ENCODE data around the gene KIAA0930.

KIAA0930 gene

DNA sequence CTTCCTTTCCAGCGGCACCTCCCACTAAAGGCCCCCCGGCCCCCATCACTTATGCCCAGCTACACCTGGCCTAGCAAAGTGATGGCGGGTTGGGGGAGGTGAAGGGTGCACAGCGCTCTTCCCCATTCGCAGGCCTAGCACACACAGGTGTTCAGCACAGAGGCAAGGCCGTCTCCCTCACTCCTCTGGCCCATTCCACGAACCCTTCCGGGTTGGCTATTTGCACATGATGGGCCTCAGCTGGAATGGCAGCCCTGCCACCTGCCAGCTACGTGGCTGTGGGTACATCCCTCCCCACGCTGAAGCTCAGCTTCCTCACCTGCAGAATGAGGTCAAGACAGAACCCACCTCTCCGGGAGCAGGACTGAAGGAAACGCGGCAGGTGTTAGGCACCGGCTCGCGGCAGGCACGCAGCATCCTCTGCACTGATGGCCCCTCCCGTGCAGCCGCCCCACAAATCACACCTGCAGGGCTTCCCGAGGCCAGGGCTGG lies 4.8 kb downstream of the KIAA0930 start:
- DNase-seq = no peak

DNA sequence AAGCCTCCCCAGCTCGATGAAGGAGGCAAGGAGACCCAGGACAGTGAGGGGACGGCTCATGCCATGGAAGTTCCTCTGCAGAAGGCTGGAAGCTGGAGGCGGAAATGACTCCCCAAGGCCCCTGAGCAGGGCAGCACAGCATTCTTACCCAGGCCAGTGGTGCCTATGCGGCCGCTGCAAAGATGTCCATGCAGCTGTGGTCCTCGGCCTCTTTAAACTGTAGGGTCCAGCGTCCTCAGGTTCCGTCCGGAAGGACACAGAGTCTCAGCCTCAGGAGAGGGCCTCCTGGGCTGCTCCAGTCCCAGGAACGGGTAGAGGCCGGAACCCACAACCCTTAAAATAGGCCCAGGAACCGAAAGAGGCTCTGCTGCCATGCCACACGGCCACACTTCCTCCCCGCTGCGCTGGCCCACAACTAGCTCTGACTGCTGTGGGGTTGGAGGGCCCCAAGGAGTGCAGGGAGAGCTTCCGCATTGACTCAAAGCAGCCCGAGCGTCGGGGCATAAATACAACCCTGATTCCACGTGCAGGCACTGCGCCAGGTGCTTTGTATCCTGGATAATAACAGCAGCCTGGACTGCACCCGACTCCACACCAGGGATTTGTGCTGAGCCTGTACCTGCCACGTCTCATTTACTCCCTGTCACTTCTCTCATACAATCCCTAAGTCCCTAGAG lies 5.5 kb downstream of the KIAA0930 start:
- DNase-seq = peak; percentile 19

DNA sequence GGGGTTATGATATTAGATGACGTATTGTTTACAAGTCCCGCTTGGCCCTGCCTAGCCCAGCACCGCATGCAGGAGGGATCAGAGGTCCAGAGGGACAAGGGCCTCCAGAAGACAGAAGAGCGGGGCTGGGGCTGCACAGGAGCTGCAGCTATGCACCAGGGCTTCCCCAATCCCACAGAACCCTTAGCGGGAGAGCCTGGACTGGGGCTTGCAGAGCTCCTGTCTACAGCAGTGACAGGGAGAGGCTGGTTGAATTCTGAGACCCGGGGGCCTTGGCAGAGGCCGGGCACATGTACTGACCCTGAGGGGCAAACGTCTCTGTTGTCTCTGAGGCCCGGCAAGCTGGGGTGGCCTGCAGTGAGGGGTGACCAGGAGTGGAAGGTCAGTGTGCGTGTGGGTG lies 6.9 kb downstream of the KIAA0930 start:
- no peak for DNase-seq

- DNase-seq = no peak
Measured at GRCh38 chr22:45233386-45233785, 7.3 kb downstream of the KIAA0930 start.

GRCh38 chr22:45231293-45231692 lies 9.4 kb downstream of the KIAA0930 start:
- DNase-seq = no peak

- DNase-seq = no peak
Measured at GRCh38 chr22:45230026-45230721, 10.5 kb downstream of the KIAA0930 start.

DNA sequence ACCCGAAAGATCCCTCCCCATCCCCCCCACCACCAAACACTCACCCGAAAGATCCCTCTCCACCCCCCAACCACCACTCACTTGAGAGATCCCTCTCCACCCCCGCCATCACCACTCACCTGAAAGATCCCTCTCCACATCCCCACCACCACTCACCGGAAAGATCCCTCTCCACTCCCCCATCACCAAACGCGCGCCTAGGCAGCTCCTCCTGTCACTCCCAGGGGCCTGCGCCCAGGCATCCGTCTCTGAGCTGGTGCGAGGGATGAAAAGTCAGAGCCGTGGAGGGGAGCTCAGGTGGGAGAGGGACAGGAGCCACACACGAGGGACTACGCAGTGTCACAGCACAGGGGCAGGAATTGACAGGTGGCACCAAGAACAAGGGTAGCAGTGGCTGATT lies 11.5 kb downstream of the KIAA0930 start:
- DNase-seq = no peak

GRCh38 chr22:45228401-45228754 lies 12.3 kb downstream of the KIAA0930 start:
- no peak for DNase-seq

GRCh38 chr22:45227645-45228400 lies 12.9 kb downstream of the KIAA0930 start:
- DNase-seq = no peak

DNA sequence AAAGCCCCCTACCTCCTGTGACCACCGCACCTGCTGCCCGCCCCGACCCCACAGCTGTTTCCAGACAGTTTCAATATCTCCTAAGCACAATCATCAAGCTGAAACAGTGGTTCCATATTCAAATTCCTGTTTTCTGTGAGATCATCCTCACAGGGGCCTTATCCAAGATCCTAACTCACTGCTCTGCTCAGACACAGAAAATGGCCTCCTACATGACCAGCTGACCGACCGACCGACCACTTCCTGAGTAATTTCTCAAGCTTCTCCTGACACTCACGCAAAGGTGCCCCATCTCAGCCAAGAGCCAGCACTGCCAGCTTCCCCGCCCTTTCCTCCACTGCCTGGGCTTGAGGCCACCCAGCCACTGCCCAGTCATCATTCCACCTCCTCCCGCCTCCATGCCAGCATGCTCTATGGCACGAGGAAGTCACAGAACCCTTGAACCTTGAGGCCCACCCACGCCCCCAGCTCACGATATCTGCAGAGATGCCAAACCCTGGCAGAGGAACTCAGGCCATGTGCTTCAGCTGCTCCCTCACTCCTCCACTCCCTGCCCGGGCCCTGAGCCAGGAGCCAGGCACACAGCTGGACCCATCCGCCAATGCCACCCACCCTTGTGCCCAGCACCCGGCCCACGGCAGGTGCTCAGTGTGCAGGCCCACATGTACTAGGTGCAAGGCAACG lies 14.0 kb downstream of the KIAA0930 start:
- DNase-seq = no peak

DNA sequence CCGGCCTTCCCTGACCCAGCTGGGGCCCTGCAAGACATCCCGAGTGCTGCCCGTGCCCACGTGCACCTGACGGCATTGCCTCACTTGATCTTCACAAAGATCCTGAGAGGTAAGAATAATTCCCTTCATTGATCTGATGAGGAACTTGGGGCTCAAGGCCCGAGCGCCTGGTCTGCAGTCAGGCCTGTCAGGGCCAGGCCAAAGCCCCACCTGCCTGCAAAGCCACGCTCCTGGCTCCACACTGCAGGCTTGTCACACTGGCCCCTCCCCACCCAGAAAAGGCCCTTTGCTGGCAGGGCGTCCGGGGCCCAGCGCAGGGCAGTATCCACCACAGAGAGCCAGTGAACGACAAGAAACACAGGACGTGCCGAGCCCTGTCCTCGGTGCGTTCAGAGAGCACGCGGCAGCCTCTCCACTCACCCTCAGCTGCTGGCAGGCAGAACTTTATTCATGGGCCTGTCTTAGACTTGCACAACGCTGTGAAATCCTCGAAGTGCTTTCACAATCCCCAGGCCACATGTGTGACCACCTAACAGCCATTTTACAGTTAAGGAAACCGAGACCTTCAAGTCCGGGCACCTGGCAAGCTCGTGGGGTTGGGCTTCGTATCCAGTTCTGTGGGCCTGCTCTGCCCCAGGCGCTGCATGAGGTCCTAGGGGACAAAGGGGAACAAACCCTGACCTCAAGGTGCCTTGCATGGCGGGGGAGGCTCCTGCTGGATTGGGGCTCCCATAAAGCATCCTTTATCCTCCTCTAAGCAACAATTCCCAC lies 14.8 kb downstream of the KIAA0930 start:
- DNase-seq = no peak

DNA sequence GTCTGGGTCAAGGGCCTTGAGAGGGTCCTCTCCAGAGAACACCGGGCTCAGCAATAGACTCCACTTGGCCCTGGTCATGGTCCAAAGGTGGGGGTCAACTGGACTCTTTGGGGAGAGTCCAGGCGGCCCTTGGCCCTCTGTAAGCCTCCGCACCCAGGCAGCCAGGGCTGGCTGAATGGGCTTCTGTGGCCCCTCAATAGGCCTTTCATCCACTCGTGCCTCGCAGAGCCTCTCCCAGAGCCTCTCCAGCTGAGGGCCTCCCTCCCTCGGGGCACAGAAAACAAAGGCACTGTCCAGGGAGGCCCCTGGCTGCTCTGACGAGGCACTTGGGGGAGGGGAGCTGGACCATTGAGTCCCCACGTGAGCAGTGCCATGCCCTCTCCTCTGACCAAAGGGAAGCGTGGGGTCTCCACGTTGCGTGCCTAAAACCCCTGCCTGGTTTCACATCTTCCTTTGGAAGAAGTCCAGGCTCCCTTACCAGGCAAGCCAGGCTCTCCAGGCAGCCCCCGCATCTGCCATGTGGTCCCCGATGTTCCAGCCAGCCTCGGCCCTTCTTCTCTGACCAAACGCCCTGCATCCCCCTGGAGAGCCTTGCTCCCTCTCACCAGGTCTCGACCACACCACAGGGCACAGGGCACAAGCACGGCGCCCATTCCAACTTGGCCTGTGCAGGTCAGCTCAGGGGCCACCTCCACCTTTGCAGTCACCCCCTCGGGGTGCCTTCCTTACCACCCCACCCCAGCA lies 15.5 kb downstream of the KIAA0930 start:
- no peak for DNase-seq

- DNase-seq = no peak
Measured at GRCh38 chr22:45224331-45224730, 16.4 kb downstream of the KIAA0930 start.

- DNase-seq = no peak
Measured at GRCh38 chr22:45223304-45224117, 17.2 kb downstream of the KIAA0930 start.

GRCh38 chr22:45221201-45221600 lies 19.5 kb downstream of the KIAA0930 start:
- no peak for DNase-seq

DNA sequence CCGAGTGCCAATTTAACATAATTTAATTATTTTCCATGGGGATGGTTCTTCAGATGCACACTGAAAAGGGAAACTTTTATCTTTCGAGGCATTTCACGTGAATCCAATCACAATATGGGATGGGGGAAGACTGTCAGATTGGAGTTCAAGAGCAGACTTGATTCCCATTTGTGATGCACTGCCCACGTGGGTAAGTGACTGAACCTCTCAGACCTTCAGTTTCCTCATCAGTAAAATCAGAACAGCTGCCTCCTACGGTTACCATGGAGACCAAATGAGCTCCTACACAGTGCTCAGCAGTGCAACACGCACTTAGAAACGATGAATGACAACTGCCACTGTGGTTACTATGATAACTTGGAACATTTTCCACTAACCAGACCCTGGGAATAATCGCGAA lies 21.7 kb downstream of the KIAA0930 start:
- DNase-seq = no peak

DNA sequence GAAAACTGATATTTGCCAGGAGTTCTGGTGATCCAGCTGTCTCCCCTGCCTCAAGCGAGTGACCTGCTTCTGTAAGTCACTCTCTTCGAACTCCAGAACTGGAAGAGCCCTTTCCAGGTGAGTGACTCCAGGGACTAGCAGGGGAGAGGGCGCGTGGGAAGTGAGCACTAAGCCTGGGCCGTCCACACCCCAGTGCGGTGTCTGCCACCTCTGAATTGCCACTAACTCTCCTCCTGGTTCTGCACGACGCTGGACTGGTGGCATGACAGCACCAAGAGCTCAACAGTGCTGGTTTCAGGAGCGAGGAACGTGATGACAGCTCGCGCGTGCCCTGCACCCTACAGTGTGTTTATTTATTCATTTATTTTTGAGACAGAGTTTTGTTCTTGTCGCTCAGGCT lies 22.9 kb downstream of the KIAA0930 start:
- no peak for DNase-seq

DNA sequence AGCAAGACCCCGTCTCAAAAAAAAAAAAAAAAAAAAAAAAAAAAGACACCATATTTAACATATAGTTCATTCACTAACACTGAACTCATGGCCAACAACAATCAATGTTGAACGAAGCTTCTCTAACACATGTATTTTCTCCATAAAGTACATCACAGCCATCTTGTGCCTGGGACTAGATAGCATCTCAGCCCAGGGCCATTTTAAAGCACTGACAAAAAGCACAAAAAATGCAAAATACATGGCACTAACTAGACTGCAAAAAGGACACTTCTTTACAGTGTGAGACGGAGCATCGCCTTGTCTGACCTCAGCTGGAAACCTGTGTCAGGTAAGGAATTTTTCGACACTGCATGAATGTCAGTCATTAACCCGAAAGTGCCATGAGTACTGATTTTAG lies 23.3 kb downstream of the KIAA0930 start:
- no peak for DNase-seq

GRCh38 chr22:45216133-45217003 lies 24.3 kb downstream of the KIAA0930 start:
- DNase-seq = no peak

Measured in DMS79 (cell line).